Body of pancreas (tissue), 4 donors: Measurements from ENCODE around the gene PCTP.

ENCODE experiments used
- CTCF ChIP-seq, 7 experiments: fragments of 450-650 bp in 4 of 7; fragments of 200-600 bp in 3 of 7; sonication (generic) in 3 of 7; IDR thresholded peaks; one replicate each; pipeline ENCODE4 v1.5.1; 2016 to 2019; ENCODE audit warnings: antibody characterized with exemption in 7 of 7
- POLR2A ChIP-seq, 3 donors: fragments of 450-650 bp; IDR thresholded peaks; one replicate each; pipeline ENCODE4 v1.6.1; 2016; ENCODE audit warnings: antibody characterized with exemption in 3 of 3, mild to moderate bottlenecking in 2 of 3

GRCh38 chr17:55704401-55704800 is 46.5 kb upstream of the PCTP start:
- TF ChIP-seq CTCF (IDR thresholded peaks at IDR 0.05) (no peak), POLR2A (IDR thresholded peaks at IDR 0.05) (no peak)
